ENCODE data around the gene SLC30A5. TPM values are rescaled to one million over a fixed set of nuclear protein-coding genes. Genes with fewer than 3 reads are reported as not detected.
"Not testable (repeated sequence)": the region's sequence is repeated elsewhere in the genome, so short reads cannot be mapped to it uniquely, and the experiment has no call there.

Gene SLC30A5
- total RNA-seq (35.3 and 35.8 TPM in 2 replicates), polyA plus RNA-seq (12.5 and 26.9 TPM in 2 replicates), polyA minus RNA-seq (29.3 and 31.2 TPM in 2 replicates)
- 41.7 TPM for total RNA-seq (2013)

DNA sequence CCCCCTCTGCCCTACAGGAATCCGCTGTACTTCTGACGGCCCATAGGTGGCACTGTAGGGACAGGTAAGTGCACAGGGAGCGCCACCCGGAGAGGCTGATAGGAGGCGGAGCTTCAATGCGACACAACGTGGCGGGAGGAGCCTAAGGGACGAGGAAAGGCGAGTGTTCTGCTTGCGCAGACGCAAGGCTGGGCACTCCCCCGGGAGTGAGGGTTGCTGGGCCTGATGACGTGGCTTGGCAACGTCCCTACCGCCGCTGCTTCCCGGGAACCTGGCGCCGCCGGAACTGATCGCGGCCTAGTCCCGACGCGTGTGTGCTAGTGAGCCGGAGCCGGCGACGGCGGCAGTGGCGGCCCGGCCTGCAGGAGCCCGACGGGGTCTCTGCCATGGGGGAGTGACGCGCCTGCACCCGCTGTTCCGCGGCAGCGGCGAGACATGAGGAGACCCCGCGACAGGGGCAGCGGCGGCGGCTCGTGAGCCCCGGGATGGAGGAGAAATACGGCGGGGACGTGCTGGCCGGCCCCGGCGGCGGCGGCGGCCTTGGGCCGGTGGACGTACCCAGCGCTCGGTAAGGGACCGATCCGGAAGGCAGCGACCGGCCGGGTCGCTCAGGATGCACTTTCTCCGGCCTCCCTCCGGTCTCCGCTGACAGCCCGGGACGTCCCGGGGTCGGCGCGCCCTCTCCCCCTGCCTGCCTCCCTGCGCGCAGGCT lies at the start of gene SLC30A5:
TSS of gene SLC30A5 (plus strand) at position 244 of the 712 bp plus-strand sequence. CDS start at position 486, 242 bp downstream.
- under 1% methylated on average over 79 of the region's 79 CpGs for WGBS (ENCODE audit: insufficient coverage)
- Mint-ChIP-seq H3K4me1 (peaks cover 31% of the 10 kb centered on the region), H3K4me3 (peak within 1 kb of the TSS; percentile 87), H3K9me3 (ENCODE audit: insufficient read depth) (no peaks in the 10 kb centered on the region), H3K27me3 (no peaks in the 10 kb centered on the region), H3K27ac (peak within 1 kb of the TSS; percentile 86)
- Histone ChIP-seq H3K27me3 (replicated peaks in 1 of 4; ENCODE audit: control extremely low read depth in 1 of 4, control insufficient read depth in 3 of 4, insufficient read depth in 4 of 4, low read length in 3 of 4) (no peaks in the 10 kb centered on the region), H3K79me2 (ENCODE audit: control insufficient read depth, insufficient read depth, low read length) (peaks cover 49% of the 10 kb centered on the region), H3K36me3 (replicated peaks in 1 of 2; ENCODE audit: control extremely low read depth in 1 of 2, control insufficient read depth in 1 of 2, extremely low read depth in 1 of 2, insufficient read depth in 2 of 2, low read length in 1 of 2) (peaks cover 0 to 10% of the 10 kb centered on the region in 2 experiments), H3K4me1 (ENCODE audit: control insufficient read depth in 2 of 2, insufficient read depth in 2 of 2, low read length in 2 of 2) (peaks cover 11 to 14% of the 10 kb centered on the region in 2 donors), H3K9me3 (ENCODE audit: control extremely low read depth in 1 of 3, control insufficient read depth in 2 of 3, insufficient read depth in 1 of 3, low read length in 2 of 3) (no peaks in the 10 kb centered on the region), H2AFZ (ENCODE audit: insufficient read depth, low read depth, low read length, poor library complexity, severe bottlenecking) (peak within 1 kb of the TSS; percentile 99), H3K4me3 (ENCODE audit: control extremely low read depth in 1 of 5, extremely low read depth in 1 of 5, insufficient read depth in 1 of 5, low read depth in 2 of 5, low read length in 4 of 5) (peak within 1 kb of the TSS; percentile 83 to 90 (median 86)), H3K4me2 (replicated peaks; ENCODE audit: low read depth, low read length, poor library complexity, severe bottlenecking) (peak within 1 kb of the TSS; percentile 78), H4K20me1 (ENCODE audit: control insufficient read depth, insufficient read depth, low read length, poor library complexity, severe bottlenecking) (peaks cover 10% of the 10 kb centered on the region), H3K27ac (ENCODE audit: low read length in 2 of 2) (peak within 1 kb of the TSS; percentile 73 to 99), H3K9ac (ENCODE audit: low read length) (peak within 1 kb of the TSS; percentile 92)
- ChIA-PET POLR2A (interaction anchor here (0.6 to 1.6 kb wide), 5 partner anchors 73 to 276 kb away, joined by 3 to 6 read pairs (median 3); partner anchors contain the start of genes AK6, CCNB1, CDK7 and RAD17), CTCF (interaction anchor here (0.6 to 1.8 kb wide), 34 partner anchors 8 to 807 kb away, joined by 3 to 36 read pairs (median 4); partner anchors contain the start of genes AK6, CCDC125, CCNB1 and CDK7)
- TF ChIP-seq, protein P1, sequence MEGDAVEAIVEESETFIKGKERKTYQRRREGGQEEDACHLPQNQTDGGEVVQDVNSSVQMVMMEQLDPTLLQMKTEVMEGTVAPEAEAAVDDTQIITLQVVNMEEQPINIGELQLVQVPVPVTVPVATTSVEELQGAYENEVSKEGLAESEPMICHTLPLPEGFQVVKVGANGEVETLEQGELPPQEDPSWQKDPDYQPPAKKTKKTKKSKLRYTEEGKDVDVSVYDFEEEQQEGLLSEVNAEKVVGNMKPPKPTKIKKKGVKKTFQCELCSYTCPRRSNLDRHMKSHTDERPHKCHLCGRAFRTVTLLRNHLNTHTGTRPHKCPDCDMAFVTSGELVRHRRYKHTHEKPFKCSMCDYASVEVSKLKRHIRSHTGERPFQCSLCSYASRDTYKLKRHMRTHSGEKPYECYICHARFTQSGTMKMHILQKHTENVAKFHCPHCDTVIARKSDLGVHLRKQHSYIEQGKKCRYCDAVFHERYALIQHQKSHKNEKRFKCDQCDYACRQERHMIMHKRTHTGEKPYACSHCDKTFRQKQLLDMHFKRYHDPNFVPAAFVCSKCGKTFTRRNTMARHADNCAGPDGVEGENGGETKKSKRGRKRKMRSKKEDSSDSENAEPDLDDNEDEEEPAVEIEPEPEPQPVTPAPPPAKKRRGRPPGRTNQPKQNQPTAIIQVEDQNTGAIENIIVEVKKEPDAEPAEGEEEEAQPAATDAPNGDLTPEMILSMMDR (IDR thresholded peaks at IDR 0.05): peak; percentile 80
- TF ChIP-seq EZH2 (IDR thresholded peaks at IDR 0.05; ENCODE audit: borderline replicate concordance, insufficient read depth, low read depth, low read length, poor library complexity, severe bottlenecking): no peak
- DNase-seq: peak; percentile 99
- ATAC-seq (ENCODE audit: low read depth): peak; percentile 99
- intact Hi-C loops (cut with micrococcal nuclease): loop anchor here (1.0 kb wide), 6 partner anchors 51 to 275 kb away; partner anchors contain the start of genes AK6, CCDC125, CCNB1 and CDK7

DNA sequence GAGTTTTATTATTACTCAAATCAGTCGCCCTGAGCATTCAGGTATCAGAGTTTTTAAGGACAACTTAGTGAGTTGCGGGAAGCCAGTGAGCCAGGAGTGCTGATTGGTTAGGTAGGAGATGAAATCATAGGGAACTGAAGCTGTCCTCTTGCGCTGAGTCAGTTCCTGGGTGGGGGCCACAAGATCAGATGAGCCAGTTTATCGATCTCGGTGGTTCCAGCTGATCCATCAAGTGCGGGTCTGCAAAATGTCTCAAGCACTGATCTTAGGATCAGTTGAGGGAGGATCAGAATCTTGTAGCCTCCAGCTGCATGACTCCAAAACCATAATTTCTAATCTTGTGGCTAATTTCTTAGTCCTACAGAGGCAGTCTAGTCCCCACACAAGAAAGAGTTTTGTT lies 48.6 kb upstream of the SLC30A5 start:
- H4K20me1 ChIP-seq (ENCODE audit: control insufficient read depth, insufficient read depth, low read length, poor library complexity, severe bottlenecking); H2AFZ ChIP-seq (ENCODE audit: insufficient read depth, low read depth, low read length, poor library complexity, severe bottlenecking); H3K36me3 ChIP-seq (replicated peaks in 1 of 2; ENCODE audit: control extremely low read depth in 1 of 2, control insufficient read depth in 1 of 2, extremely low read depth in 1 of 2, insufficient read depth in 2 of 2, low read length in 1 of 2); intact Hi-C loops (cut with micrococcal nuclease); H3K27me3 Mint-ChIP-seq; H3K27me3 ChIP-seq (replicated peaks in 1 of 4; ENCODE audit: control extremely low read depth in 1 of 4, control insufficient read depth in 3 of 4, insufficient read depth in 4 of 4, low read length in 3 of 4); H3K9me3 Mint-ChIP-seq (ENCODE audit: insufficient read depth); ATAC-seq (ENCODE audit: low read depth); H3K4me3 Mint-ChIP-seq; H3K9ac ChIP-seq (ENCODE audit: low read length); H3K4me1 ChIP-seq (ENCODE audit: control insufficient read depth in 2 of 2, insufficient read depth in 2 of 2, low read length in 2 of 2); H3K27ac Mint-ChIP-seq; H3K79me2 ChIP-seq (ENCODE audit: control insufficient read depth, insufficient read depth, low read length); H3K4me1 Mint-ChIP-seq; H3K9me3 ChIP-seq (ENCODE audit: control extremely low read depth in 1 of 3, control insufficient read depth in 2 of 3, insufficient read depth in 1 of 3, low read length in 2 of 3); DNase-seq; H3K4me2 ChIP-seq (replicated peaks; ENCODE audit: low read depth, low read length, poor library complexity, severe bottlenecking); POLR2A ChIA-PET; H3K4me3 ChIP-seq (ENCODE audit: control extremely low read depth in 1 of 5, extremely low read depth in 1 of 5, insufficient read depth in 1 of 5, low read depth in 2 of 5, low read length in 4 of 5); H3K27ac ChIP-seq (ENCODE audit: low read length in 2 of 2): not testable (repeated sequence)
- CTCF ChIA-PET: interaction anchor here (0.5 to 3.1 kb wide), 2 partner anchors 21 to 289 kb away, joined by 3 to 17 read pairs; no protein-coding TSS in a partner anchor
- WGBS (ENCODE audit: insufficient coverage): 100% methylated on average over 4 of the region's 6 CpGs
